RWPE1 (cell line): ENCODE results near the gene METTL15.

Experiments used
- CTCF ChIA-PET: fragments of 350-600 bp; sonication (Branson Sonifier 250); formaldehyde crosslinking; extraction: SDS; loops from one replicate; lab custom pipeline; 2021; lab: Yijun Ruan, JAX
- POLR2A ChIA-PET: fragments of 400-600 bp; formaldehyde crosslinking; extraction: SDS; loops from one replicate; lab custom pipeline; 2020; ENCODE audit warnings: antibody characterized with exemption; ENCODE audit not compliant: low non-redundant PET; lab: Yijun Ruan, JAX
- DNase-seq: peaks from one replicate; pipeline ENCODE4 v3.0.0; 2012; ENCODE audit warnings: low spot score
- H3K27ac ChIP-seq: fragments of 450-650 bp; 2 replicates; pipeline ENCODE4 v1.5.1; 2017
- TF ChIP-seq, protein P1 (sequence below): fragments of 450-650 bp; conservative IDR thresholded peaks from 2 replicates; pipeline ENCODE4 v1.5.1; 2017; ENCODE audit warnings: low read depth, mild to moderate bottlenecking

The METTL15 gene

DNA sequence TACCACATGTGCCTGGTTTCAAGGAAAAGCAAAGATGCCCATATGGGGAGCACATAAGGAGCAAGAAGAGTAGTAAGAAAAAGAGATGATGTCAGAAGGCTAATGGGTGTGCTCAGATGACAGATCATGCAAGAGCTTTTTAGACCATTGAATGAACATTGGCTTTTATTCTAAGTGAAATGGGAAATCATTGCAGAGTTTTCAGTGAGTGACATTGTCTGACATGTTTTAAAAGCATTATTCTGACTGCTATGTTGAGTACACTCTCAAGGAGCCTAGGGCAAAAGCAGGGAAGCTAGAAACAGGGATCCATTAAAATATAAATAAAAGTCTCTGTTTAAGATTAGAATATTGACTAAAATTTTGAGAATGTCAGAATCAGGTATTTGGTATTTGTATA, 133.6 kb downstream of the METTL15 start:
- ChIA-PET POLR2A (no interaction called here), CTCF (no interaction called here)
- TF ChIP-seq, protein P1, sequence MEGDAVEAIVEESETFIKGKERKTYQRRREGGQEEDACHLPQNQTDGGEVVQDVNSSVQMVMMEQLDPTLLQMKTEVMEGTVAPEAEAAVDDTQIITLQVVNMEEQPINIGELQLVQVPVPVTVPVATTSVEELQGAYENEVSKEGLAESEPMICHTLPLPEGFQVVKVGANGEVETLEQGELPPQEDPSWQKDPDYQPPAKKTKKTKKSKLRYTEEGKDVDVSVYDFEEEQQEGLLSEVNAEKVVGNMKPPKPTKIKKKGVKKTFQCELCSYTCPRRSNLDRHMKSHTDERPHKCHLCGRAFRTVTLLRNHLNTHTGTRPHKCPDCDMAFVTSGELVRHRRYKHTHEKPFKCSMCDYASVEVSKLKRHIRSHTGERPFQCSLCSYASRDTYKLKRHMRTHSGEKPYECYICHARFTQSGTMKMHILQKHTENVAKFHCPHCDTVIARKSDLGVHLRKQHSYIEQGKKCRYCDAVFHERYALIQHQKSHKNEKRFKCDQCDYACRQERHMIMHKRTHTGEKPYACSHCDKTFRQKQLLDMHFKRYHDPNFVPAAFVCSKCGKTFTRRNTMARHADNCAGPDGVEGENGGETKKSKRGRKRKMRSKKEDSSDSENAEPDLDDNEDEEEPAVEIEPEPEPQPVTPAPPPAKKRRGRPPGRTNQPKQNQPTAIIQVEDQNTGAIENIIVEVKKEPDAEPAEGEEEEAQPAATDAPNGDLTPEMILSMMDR = no peak
- H3K27ac ChIP-seq = no peak overlapping the region
- DNase-seq = no peak

DNA sequence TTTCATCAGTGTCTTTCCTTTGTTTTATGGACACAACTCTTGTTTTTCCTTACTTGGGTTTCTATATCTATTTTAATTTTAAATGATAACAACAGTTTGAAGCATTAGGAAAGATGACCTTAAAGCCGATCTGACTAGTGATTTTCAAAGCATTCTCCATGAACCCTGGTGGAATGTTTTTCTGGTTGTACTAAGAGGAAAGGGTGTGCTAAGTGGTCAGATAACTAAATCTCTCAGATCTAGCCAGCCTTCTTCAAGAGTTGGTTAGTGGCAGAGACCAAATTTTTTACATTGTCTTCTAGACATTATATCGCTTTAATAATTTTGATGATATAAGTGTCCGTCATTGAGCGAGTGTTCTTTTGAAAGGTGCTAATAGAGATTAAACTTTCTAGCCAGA, 134.4 kb downstream of the METTL15 start:
- TF ChIP-seq, protein P1 = no peak
- POLR2A ChIA-PET = no interaction called here
- DNase-seq = no peak
- no peak overlapping the region for H3K27ac ChIP-seq
- CTCF ChIA-PET = no interaction called here

DNA sequence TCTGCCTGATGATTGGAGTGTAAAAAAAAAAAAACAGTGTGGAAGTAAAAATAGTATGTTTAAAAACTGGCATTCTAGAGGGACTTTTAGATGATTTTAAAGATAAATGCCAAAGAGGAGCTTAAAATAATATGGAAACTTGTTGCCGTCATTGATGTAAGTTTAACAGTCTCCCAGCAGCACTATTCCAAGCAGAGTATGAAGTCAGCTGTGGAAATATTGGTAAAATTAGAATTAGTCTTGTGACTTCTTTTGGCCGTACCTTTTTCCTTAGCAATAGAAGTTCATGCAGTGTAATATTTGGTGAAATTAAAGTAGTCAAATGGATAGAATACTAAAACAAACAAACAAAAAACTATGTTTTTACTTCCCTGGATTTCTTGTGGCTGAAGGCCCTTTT, 134.9 kb downstream of the METTL15 start:
- no peak overlapping the region for H3K27ac ChIP-seq
- POLR2A ChIA-PET = no interaction called here
- CTCF ChIA-PET = interaction anchor here (0.6 kb wide), 1 partner anchor 544 kb away, joined by 4 read pairs; no protein-coding TSS in a partner anchor

DNA sequence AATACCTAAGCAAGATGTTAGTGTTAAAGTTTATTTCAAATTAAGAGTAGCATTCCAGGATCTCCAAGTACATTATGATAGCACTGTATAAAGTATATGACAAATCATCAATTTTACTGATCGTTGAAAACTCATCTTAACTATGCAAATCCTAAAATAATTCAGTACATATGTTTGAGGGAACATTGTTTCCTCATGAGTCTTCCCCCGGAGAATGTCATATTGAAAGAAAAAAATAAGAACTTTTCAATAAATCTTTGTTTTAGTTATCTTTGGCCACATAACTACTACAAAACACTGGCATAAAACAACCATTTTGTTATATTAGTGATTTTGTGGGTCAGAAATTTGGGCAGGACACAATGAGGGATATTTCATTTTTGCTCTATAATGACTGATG, 135.4 kb downstream of the METTL15 start:
- POLR2A ChIA-PET = no interaction called here
- no peak overlapping the region for H3K27ac ChIP-seq
- CTCF ChIA-PET = interaction anchor here (0.5 to 0.6 kb wide), 2 partner anchors 22 to 545 kb away, joined by 4 read pairs; no protein-coding TSS in a partner anchor
- TF ChIP-seq, protein P1 = no peak
- no peak for DNase-seq

More for the DNA sequence above, 134.9 kb downstream of the METTL15 start:
- no peak for DNase-seq
- TF ChIP-seq, protein P1 = no peak

DNA sequence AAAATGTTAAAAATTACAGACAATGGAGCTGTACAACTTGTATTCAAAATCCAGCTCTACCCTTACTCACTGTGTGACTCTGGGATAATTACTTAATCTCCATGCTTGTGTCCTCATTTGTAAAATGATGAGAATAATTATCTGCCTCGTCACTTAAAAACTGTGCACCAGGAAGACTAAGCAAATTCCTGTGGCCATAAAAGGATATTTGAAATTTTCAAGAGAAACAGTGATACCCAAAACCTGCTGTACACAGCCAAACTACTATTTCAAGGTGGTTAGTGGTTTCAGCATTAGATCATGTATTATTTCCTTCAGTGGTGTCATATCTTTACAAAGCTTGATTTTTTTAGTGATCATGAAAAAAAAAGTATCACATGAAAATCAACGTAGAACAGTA, 136.9 kb downstream of the METTL15 start:
- no peak overlapping the region for H3K27ac ChIP-seq
- POLR2A ChIA-PET = no interaction called here
- no peak for DNase-seq
- CTCF ChIA-PET = no interaction called here
- TF ChIP-seq, protein P1 = no peak

DNA sequence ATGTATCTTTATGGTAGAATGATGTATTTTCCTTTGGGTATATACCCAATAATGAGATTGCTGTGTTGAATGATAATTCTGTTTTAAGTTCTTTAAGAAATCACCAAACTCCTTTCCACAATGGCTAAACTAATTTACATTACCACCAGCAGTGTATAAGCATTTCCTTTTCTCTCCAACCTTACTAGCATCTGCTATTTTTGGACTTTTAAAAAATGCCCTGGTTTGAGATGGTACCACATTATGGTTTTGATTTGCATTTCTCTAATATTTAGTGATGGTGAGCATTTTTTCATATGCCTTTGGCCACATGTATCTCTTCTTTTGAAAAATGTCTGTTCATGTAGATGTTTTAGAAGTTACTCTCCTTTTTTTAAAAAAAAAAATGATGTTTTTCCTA, 142.0 kb downstream of the METTL15 start:
- H3K27ac ChIP-seq = no peak overlapping the region
- no peak for DNase-seq
- TF ChIP-seq, protein P1 = no peak
- CTCF ChIA-PET = no interaction called here
- POLR2A ChIA-PET = no interaction called here
